Esophagus muscularis mucosa (tissue), 4 donors: ENCODE results near the gene TALDO1.

Experiments used
- EP300 ChIP-seq: sonication (generic); formaldehyde crosslinking; IDR thresholded peaks from one replicate; pipeline ENCODE4 v1.6.1; 2017; ENCODE audit warnings: antibody characterized with exemption
- POLR2A ChIP-seq: fragments of 450-650 bp; IDR thresholded peaks from one replicate; pipeline ENCODE4 v1.6.1; 2017; ENCODE audit warnings: antibody characterized with exemption, moderate library complexity, mild to moderate bottlenecking, low read depth
- TF ChIP-seq, protein P1 (sequence below), 3 experiments: fragments of 200-600 bp in 2 of 3; fragments of 450-650 bp in 1 of 3; sonication (generic) in 2 of 3; IDR thresholded peaks; one replicate each; pipeline ENCODE4 v1.5.1; 2017 to 2019; ENCODE audit warnings: antibody characterized with exemption in 3 of 3, mild to moderate bottlenecking in 2 of 3, moderate library complexity in 1 of 3

DNA sequence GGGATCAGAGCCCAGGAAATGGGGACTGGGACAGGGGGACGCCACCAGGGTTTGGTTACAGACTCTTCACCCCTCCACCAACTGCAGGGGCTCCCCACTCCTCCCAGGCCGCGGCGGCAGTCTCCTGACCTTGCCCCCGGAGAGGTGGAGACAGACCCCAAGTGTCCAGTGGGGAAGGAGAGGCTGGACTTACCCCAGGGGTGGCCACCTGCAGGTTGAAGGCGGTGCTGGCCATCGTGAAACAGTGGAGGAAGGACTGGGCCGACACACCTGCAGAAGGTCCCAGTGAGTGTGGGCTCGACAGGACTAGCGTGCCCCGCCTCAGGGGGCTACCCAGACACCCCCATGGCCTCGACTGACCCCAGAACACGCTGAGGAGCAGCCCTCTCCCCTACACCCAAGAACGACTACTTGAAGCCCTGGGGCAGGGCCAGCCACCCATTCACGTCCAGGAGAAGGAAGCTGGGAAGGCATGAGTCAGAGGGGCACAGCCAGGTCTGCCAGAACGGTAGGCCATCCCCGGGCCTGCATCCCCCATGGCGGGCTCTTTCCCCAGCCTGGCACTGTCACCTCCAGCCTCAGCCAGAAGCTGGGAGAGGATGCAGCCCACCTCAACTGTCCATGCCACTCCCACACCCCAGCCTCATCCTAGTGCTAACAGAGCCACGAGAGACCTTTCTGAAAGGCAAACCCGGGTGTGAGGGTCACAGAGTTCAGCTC is 27.8 kb downstream of the TALDO1 start:
- TF ChIP-seq, protein P1, sequence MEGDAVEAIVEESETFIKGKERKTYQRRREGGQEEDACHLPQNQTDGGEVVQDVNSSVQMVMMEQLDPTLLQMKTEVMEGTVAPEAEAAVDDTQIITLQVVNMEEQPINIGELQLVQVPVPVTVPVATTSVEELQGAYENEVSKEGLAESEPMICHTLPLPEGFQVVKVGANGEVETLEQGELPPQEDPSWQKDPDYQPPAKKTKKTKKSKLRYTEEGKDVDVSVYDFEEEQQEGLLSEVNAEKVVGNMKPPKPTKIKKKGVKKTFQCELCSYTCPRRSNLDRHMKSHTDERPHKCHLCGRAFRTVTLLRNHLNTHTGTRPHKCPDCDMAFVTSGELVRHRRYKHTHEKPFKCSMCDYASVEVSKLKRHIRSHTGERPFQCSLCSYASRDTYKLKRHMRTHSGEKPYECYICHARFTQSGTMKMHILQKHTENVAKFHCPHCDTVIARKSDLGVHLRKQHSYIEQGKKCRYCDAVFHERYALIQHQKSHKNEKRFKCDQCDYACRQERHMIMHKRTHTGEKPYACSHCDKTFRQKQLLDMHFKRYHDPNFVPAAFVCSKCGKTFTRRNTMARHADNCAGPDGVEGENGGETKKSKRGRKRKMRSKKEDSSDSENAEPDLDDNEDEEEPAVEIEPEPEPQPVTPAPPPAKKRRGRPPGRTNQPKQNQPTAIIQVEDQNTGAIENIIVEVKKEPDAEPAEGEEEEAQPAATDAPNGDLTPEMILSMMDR (IDR thresholded peaks at IDR 0.05): no peak
- TF ChIP-seq POLR2A (no peak), EP300 (no peak)
